OCI-LY7 (cell line): Measurements from ENCODE around the gene ZNF714. TPM values are rescaled to one million over a fixed set of nuclear protein-coding genes. Genes with fewer than 3 reads are reported as not detected.

Source experiments
- BruUV-seq: library from RNA; stranded (reverse); fragments of 400-500 nt; replicated peaks from 2 replicates; lab custom pipeline; 2021; lab: Mats Ljungman, UMichigan
- CTCF ChIA-PET: fragments of 300-600 bp; sonication (Branson Sonifier 250); formaldehyde crosslinking; loops from one replicate; lab custom pipeline; 2022; ENCODE audit warnings: antibody characterized with exemption; ENCODE audit not compliant: unreplicated experiment; lab: Charles Lee
- POLR2A ChIA-PET: fragments of 300-600 bp; sonication (Branson Sonifier 250); formaldehyde crosslinking; loops from one replicate; lab custom pipeline; 2022; ENCODE audit warnings: antibody characterized with exemption; lab: Charles Lee
- DNase-seq: peaks from one replicate; pipeline ENCODE4 v3.0.0-alpha.2; 2015; ENCODE audit warnings: low spot score
- H2AFZ ChIP-seq: fragments of 200-600 bp; sonication (generic), shearing (Covaris generic); 2 replicates; pipeline ENCODE4 v1.6.1; 2014; ENCODE audit warnings: mild to moderate bottlenecking, antibody characterized with exemption, low read length, moderate library complexity
- H3K27ac ChIP-seq: fragments of 200-600 bp; sonication (generic); 2 replicates; pipeline ENCODE4 v1.5.1; 2014; ENCODE audit warnings: mixed run types, low read depth, mild to moderate bottlenecking, moderate library complexity, low read length, inconsistent platforms; ENCODE audit not compliant: poor library complexity, severe bottlenecking
- H3K36me3 ChIP-seq: fragments of 200-600 bp; sonication (generic); 2 replicates; pipeline ENCODE4 v1.6.1; 2014; ENCODE audit warnings: mild to moderate bottlenecking, antibody characterized with exemption, low read length, moderate library complexity, mixed read lengths; ENCODE audit not compliant: insufficient read depth
- H3K4me1 ChIP-seq: fragments of 200-600 bp; sonication (generic); 2 replicates; pipeline ENCODE4 v1.5.1; 2014; ENCODE audit warnings: mild to moderate bottlenecking, low read length; ENCODE audit not compliant: insufficient read depth, poor library complexity, severe bottlenecking
- H3K4me2 ChIP-seq: fragments of 200-600 bp; sonication (generic); 2 replicates; pipeline ENCODE4 v1.6.1; 2014; ENCODE audit warnings: mild to moderate bottlenecking, low read length
- H3K4me3 ChIP-seq: fragments of 200-600 bp; sonication (generic); 2 replicates; pipeline ENCODE4 v1.5.1; 2014; ENCODE audit warnings: mild to moderate bottlenecking, low read depth, low read length; ENCODE audit not compliant: poor library complexity, severe bottlenecking
- H3K79me2 ChIP-seq: fragments of 200-600 bp; sonication (generic); 2 replicates; pipeline ENCODE4 v1.6.1; 2016; ENCODE audit warnings: low read depth, mild to moderate bottlenecking, low read length, moderate library complexity, mixed read lengths; ENCODE audit not compliant: insufficient read depth
- H3K9me2 ChIP-seq: fragments of 200-600 bp; sonication (generic); 2 replicates; pipeline ENCODE4 v1.6.1; 2016; ENCODE audit warnings: mild to moderate bottlenecking, low read length, mixed read lengths; ENCODE audit not compliant: insufficient read depth
- H3K9me3 ChIP-seq: fragments of 200-600 bp; sonication (generic); 2 replicates; pipeline ENCODE4 v1.6.1; 2014; ENCODE audit warnings: mild to moderate bottlenecking, mixed run types, low read length, mixed read lengths
- H4K20me1 ChIP-seq: fragments of 200-600 bp; sonication (generic); 2 replicates; pipeline ENCODE4 v1.6.1; 2014; ENCODE audit warnings: mild to moderate bottlenecking, antibody characterized with exemption, low read length, moderate library complexity, mixed read lengths; ENCODE audit not compliant: insufficient read depth
- EZH2phosphoT487 ChIP-seq: fragments of 200-600 bp; sonication (generic); IDR thresholded peaks from 2 replicates; pipeline ENCODE4 v1.6.1; 2018; ENCODE audit warnings: low read depth, borderline replicate concordance, mild to moderate bottlenecking, mixed run types, antibody characterized with exemption, low read length, moderate library complexity, mixed read lengths
- intact Hi-C: fragments of 100-400 bp; cut with micrococcal nuclease; formaldehyde crosslinking; loops from one replicate; pipeline ENCODE4 v1.10.0; 2022; ENCODE audit not compliant: unreplicated experiment
- total RNA-seq, 2 experiments: library from RNA; depleted of rRNA in 1 of 2; stranded (reverse); fragments of >200 nt in 1 of 2; shearing (Covaris generic) in 1 of 2; gene quantifications; 2 replicates each; pipeline ENCODE4 v1.2.3, GENCODE V29; 2014 to 2022
- TF ChIP-seq, protein P1 (sequence below): fragments of 200-600 bp; sonication (generic); conservative IDR thresholded peaks from 2 replicates; pipeline ENCODE4 v1.5.1; 2014; ENCODE audit warnings: mild to moderate bottlenecking, antibody characterized with exemption, low read length, moderate library complexity, mixed read lengths

The ZNF714 gene
- total RNA-seq, 2 experiments from 2014 or later = 39.6 to 51.7 TPM

DNA sequence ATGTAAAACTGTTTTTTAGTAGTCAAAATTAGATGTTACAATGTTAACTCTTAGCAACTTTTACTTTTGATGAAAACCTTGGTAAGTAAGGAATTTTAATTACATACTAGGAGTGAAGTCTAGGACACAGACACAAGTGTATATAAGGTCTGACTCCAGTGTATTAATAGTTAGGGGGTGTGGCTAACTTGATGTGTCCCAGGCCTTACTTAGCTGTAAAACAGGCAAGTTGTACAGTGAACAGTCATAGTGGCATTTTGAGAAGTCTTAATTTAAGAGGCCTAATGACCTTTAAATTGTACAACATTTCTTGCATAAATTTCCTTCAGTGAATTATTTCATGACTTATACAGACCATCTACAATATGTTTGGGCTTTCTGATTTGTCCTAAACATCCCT, 66.7 kb downstream of the ZNF714 start:
- Histone ChIP-seq H3K4me1 (no peaks in the 10 kb centered on the region), H3K9me2 (no peaks in the 10 kb centered on the region), H3K4me2 (no peak overlapping the region), H3K79me2 (peaks cover 7% of the 10 kb centered on the region; the same call in 1 of the 2 replicates), H2AFZ (no peak overlapping the region), H3K9me3 (peaks cover 40% of the 10 kb centered on the region), H3K27ac (no peak overlapping the region), H3K36me3 (peaks cover 100% of the 10 kb centered on the region), H4K20me1 (no peaks in the 10 kb centered on the region), H3K4me3 (no peak overlapping the region)
- no TSS peak for BruUV-seq
- CTCF ChIA-PET = no interaction called here
- DNase-seq = no peak
- intact Hi-C loops = no loop called here
- POLR2A ChIA-PET = no interaction called here
- TF ChIP-seq, protein P1, sequence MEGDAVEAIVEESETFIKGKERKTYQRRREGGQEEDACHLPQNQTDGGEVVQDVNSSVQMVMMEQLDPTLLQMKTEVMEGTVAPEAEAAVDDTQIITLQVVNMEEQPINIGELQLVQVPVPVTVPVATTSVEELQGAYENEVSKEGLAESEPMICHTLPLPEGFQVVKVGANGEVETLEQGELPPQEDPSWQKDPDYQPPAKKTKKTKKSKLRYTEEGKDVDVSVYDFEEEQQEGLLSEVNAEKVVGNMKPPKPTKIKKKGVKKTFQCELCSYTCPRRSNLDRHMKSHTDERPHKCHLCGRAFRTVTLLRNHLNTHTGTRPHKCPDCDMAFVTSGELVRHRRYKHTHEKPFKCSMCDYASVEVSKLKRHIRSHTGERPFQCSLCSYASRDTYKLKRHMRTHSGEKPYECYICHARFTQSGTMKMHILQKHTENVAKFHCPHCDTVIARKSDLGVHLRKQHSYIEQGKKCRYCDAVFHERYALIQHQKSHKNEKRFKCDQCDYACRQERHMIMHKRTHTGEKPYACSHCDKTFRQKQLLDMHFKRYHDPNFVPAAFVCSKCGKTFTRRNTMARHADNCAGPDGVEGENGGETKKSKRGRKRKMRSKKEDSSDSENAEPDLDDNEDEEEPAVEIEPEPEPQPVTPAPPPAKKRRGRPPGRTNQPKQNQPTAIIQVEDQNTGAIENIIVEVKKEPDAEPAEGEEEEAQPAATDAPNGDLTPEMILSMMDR = no peak
- no peak for TF ChIP-seq EZH2phosphoT487

DNA sequence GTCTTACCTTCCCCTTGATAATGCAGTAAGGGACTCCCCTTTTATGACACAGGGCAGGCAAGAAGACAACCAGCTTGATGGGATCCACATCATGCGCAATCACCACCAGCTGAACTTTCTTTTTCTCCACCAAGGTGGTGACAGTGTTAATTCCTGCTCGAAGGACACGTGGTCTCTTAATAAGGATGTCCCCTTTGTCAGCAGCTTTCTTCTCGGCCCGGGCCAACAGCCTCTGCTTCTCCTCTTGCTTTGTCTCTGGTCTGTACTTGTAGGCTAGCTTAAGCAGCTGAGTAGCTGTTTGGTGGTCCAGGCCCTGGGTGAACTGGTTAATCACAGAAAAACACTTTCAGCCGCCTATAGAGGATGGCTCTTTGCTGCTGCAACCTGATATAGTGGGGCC, 67.9 kb downstream of the ZNF714 start:
- ChIA-PET CTCF (no interaction called here), POLR2A (no interaction called here)
- H3K4me2 ChIP-seq = no peak overlapping the region
- TF ChIP-seq EZH2phosphoT487 = no peak
- TF ChIP-seq, protein P1 = no peak
- no TSS peak for BruUV-seq
- no peaks in the 10 kb centered on the region for H3K4me1 ChIP-seq
- H3K9me2 ChIP-seq = no peaks in the 10 kb centered on the region
- no peak overlapping the region for H3K27ac ChIP-seq
- peaks cover 4% of the 10 kb centered on the region; the same call in 1 of the 2 replicates for H3K79me2 ChIP-seq
- no peak for DNase-seq
- intact Hi-C loops = no loop called here
- H4K20me1 ChIP-seq = no peaks in the 10 kb centered on the region
- peaks cover 91% of the 10 kb centered on the region for H3K36me3 ChIP-seq
- no peak overlapping the region for H2AFZ ChIP-seq
- H3K9me3 ChIP-seq = peaks cover 36% of the 10 kb centered on the region
- no peak overlapping the region for H3K4me3 ChIP-seq

DNA sequence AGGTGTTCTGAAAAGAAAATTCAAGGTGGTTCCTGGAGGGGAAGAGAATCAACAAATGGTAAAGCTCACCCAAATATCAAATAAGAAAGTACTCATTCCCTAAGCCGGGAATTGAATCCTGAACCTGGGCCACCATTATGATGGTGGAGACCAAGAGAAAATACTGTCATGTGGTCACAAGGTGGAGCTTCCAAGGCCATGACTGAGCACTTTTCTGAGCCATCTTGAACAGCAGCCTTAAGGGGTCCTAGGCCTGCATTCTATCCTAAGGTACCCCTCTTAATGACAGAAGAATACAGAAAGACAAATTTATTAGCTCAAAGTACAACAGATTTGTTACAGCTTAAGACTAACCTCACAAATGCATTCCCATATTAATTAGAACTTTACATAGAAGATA, 69.5 kb downstream of the ZNF714 start:
- intact Hi-C loops = no loop called here
- ChIA-PET POLR2A (interaction anchor here (0.6 to 1.2 kb wide), 3 partner anchors 12 to 714 kb away, joined by 3 to 4 read pairs (median 4); no protein-coding TSS in a partner anchor), CTCF (no interaction called here)
- no peak overlapping the region for H3K27ac ChIP-seq
- H3K36me3 ChIP-seq = peaks cover 86% of the 10 kb centered on the region
- peaks cover 35% of the 10 kb centered on the region for H3K9me3 ChIP-seq
- H3K4me2 ChIP-seq = no peak overlapping the region
- no peak for TF ChIP-seq EZH2phosphoT487
- TF ChIP-seq, protein P1 = no peak
- no peaks in the 10 kb centered on the region for H3K9me2 ChIP-seq
- peaks cover 15% of the 10 kb centered on the region for H3K79me2 ChIP-seq
- no peak overlapping the region for H2AFZ ChIP-seq
- H3K4me1 ChIP-seq = no peaks in the 10 kb centered on the region
- no TSS peak for BruUV-seq
- no peaks in the 10 kb centered on the region for H4K20me1 ChIP-seq
- no peak overlapping the region for H3K4me3 ChIP-seq
- no peak for DNase-seq
